HL-60/S4 treated with retinoic acid at 250 ng/mL for 4 days and 3 days (cell line): ENCODE measurements around the gene EXOC4.

Experiments
- in situ Hi-C: fragments of 300-500 bp; cut with MboI; formaldehyde crosslinking; loops from 2 replicates; pipeline ENCODE4 v1.7.0; 2022; ENCODE audit warnings: low sequenced_read_pairs

Gene EXOC4

DNA sequence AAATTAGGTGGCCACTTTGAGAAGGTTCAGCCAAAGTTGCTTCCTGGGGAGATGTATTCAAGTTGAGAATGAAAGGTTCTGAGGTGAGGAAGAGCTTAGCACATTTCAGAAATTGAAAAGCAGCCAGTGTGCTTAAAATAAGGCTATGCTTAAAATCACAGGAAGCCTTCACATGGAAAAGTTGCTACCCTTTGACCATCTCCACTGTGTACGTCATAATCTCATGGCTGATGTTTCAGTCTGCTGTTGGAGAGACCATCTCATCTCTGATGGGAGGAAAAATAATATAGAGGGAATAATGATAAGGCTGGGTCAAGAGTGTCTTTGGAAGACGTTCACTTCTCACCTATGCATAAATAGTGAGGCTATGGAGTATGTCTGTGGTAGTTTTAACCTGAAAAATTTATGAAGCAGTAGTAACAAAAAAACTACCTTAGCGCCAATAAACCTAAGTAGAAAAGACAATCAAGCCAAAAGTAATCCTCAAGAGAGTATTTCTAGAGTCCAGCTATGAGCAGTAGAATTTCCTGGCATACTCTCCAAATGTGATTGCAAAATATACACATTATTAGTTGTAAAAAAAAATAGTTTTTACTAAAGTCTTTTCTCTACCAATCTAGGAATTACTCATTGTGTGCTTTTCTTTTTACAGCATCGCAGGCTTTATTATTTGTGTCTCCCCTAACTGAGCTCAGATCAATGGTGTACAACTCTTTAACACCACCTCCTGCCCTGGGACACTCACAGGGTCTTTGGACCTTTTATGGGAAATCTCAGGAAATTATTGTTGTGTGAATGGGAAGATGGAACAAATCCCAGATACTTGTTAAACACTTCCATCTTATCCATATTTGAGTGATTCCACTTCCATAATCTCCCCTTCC lies 439.1 kb downstream of the EXOC4 start:
- in situ Hi-C loops, result no loop called here

DNA sequence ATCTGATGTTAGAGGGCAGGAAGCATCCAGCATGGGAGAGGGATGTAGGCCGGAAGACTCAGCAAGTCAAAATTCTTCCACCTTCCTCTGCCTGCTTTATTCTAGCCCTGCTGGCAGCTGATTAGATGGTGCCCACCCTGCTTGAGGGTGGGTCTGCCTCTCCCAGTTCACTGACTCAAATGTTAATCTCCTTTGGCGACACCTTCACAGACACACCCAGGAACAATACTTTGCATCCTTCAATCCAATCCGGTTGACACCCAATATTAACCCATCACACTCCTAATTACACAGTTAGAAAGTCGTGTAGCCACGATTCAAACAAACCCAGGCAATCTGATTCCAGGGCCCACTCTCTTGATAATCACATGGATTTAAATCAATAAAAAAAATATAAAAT lies 440.4 kb downstream of the EXOC4 start:
- in situ Hi-C loops, result no loop called here

DNA sequence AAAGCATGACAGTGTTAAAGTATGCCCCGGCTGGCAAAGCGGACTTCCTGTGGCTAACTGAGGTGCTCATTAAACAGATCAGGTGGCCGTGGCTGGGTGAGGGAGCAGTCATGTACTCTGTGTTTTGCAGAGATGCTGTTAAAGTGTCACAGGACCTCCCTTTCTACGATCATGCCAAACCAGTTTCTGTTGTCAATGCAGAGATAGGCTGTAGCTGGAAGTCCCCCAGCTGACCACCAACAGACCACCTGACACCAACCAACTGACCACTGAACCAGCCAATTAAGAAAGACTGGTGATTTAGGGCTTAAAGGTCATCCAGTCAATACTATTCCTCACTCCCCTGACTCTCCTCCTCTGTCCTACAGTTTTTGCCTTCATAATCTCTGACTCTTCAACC lies 443.2 kb downstream of the EXOC4 start:
- in situ Hi-C loops, result no loop called here

DNA sequence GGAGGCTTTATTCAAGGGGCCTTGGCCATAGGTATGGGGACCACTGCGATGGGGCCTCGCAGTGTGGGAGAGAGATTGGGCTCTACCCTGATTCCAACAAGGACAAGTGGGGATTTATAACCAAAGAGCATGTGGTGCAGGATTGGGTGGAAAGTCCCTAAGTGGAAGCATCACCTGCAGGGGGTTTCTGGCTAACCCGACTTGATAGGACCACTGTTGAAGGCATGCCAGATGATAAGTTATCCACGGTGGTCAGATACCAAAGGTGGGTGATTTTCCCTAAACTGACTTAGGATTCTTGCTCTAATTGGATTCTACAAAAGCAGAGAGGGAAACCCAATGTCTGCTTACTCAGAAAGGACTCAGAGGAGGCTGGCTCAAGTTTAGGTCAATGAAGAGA lies 444.7 kb downstream of the EXOC4 start:
- in situ Hi-C loops, result no loop called here

DNA sequence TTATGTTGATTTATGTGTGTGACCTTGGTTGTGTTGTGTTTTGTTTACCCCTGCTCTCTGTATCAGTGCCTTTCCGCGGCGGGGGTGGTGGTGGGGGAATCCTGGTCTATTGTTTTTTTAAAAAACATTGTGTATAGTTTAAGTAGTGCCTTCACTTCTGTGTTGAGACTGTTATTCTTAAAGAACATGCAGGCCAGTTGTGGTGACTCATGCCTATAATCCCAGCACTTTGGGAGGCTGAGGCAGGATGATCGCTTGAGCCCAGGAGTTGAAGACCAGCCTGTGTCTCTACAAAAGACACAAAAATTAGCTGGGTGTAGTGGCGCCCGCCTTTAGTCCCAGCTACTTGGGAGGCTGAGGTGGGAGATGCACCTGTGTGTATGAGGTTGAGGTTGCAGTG lies 445.2 kb downstream of the EXOC4 start:
- in situ Hi-C loops, result no loop called here

DNA sequence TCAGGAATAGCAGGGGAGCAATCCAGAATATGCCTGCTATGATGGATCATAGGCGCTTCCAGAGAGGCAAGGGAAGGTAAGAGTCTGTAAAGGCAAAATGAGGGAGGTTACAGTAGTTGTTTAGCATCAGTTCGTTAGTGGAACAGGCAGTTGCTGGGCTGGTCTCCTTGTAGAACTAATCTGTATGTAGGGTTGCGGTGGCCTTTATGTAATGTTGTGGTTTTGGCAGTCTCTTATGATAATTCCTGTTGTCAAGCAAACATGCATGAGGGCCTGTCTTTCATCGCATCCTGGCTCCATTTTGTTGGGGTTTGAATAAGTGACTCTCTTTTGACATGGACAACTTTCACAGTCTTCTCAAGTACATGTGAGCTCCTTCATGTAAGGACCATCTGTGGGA lies 446.5 kb downstream of the EXOC4 start:
- in situ Hi-C loops, result no loop called here

DNA sequence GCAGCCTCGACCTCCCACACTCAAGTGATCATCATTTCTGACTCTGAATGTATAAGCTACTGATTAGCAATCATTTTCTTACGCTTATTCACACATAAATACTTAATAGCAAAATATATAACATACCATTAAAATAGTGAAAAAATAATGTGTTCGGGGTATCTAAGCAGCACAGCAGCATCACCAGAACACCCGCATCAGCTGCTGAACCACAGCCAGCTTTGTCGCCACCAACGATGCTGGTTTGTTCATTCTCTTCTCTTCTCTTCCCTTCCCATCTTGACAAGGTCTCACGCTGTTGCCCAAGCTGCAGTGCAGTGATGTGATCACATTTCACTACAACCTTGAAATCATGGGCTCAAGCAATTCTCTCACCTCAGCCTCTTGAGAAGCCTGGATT lies 449.2 kb downstream of the EXOC4 start:
- in situ Hi-C loops, result no loop called here

DNA sequence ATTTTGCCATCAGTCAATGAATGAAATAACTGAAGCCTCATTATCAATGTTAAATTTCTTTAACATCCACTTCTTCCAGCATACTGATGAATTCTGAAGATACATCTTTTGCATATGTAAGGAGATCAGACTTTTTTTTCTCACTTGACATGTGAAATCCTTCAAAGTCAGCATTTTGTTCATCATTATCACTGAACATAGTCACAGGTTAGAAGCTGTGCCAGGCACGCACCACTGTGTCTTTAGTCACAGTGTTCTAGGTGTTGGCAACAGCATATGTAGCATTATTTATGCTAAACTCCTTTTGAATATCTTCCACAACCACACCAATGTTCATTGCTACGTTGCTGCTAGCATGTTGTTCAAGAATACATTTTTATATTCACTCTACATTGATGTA lies 450.1 kb downstream of the EXOC4 start:
- in situ Hi-C loops, result no loop called here

DNA sequence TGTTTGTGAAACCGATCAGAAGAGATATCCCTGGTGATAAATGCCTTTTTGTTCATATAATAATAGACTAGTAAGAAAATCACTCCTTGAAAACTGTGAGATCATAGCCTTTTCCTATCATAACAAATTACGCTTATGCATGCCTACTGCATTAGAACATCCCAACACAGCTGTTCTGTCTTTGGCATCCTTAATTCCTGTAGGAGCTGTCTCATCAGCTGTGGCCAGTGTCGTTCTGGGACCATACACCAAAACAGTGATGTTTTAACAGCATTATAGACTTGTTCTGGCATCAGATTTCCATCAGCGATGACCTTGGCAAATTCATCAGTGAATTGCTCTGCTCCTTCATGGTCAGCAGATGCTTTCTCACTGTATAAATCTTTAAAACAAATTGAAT lies 450.7 kb downstream of the EXOC4 start:
- in situ Hi-C loops, result no loop called here

DNA sequence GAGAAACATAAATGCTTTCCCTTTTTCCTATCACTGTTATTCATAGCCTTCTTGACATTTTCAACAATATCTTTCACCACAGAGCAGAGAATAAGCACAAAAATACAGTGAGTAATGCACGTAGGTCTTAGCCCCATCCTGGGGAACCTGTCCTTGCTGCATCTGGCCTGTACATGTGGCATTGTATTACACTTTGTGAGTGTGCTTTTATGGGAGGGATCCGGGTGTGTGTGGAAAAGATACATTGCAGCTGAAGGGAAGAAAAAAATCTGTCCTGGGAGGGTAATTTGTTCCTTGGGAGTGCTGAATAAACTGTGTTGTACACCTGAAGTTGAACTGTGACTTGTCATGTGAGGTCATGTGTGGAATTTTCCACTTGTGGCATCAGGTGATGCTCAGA lies 451.6 kb downstream of the EXOC4 start:
- in situ Hi-C loops, result no loop called here

DNA sequence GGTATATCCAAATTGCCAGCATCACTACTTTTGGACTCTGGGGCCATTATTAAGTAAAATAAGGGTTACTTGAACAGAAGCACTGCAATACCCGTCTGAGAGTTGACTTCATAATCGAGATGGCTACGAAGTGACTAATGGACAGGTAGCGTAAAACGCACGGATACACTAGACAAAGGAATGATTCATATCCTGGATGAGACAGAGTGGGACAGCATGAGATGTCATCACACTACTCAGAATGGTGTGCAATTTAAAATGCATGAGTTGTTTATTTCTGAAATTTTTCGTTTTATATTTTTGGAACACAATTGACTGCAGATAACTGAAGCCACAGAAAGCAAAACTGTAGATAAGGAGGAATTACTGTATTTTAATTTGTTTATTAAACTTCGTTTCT lies 452.7 kb downstream of the EXOC4 start:
- in situ Hi-C loops, result no loop called here

DNA sequence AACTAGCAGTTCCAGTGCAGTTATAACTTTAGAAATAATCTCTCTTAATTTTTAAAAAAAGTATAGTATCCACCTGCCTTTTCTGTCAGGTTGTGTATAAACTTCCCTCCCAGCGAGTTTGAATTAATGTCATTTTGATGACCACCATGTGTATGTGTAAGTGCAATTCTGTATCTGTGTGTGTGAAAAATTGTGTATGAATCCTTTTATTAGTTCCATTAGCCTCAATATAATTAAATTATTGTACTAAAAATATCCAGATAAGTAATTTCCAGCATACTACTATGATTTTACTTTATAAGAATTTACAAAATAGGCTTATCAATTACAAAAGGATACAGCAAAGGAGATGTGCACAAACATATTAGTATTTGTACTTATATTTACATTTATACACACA lies 453.1 kb downstream of the EXOC4 start:
- in situ Hi-C loops, result no loop called here

DNA sequence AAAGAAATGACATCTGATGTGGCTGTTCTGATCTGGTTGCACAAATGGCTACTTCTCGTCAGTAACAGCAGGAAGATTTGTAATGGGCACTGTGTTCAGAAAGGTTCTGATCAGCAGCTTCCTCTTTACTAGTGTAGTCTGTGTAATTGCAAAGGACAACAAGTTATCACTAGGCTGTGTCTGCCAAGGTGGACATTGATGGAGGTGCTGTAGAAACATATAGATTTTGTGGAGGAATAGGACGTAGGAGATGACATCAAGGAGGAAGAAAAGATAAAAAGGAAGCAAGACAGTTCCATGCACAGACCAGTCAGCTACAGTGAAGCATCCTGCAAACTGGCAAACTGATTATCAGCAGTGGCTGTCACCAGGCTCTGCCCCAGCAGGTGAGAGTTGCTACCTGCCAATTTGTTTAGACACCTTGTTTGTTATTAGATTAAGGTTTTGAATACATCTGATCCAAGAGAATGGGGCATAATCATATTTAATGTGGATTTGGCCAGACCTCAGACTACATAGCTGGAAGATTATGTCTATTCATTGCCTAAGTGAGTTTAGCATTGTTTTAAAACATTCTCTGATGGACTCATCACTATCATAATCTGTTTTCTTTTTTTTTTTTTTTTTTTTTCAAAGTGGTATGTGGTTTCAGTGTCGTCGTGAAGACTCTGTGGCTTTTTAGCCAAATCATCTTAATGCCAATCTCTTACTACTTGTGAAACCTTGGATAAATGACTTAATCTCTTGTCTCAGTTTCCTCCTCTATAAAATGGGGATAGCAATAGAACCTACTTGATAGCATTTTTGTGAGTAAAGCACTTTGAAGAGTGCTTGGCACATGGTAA lies 456.4 kb downstream of the EXOC4 start:
- in situ Hi-C loops, result no loop called here

DNA sequence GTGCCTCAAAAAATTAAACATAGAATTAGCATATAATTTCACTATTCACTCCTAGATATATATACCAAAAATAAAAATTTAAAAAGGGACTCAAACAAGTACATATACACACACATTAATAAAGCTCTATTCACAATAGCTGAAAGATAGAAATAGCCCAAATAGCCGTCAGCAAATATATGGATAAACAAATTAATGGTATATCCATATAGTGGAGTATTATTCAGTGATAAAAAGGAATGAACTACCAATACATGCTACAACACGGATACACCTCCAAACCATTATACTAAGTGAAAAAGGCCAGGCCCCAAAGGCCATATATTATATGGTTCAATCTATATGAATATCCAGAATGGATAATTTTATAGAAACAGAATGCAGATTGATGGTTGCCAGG lies 459.7 kb downstream of the EXOC4 start:
- in situ Hi-C loops, result no loop called here

DNA sequence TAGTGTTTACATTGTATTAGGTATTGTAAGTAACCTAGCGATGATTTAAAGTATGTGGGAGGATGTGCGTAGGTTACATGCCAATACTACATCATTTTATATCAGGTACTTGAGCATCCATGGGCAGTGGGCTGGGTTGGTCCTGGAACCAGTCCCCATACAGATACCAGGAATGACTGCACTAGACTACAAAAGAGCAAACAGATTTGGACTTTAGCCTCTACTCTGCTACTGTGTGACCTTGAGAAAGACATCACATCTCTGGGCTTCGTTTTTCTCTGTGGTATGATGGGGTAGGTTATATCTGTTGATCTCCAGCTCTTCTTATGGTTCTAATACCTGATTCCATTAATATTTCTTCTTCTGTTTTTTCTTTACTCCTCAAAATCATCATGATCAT lies 461.8 kb downstream of the EXOC4 start:
- in situ Hi-C loops, result no loop called here

DNA sequence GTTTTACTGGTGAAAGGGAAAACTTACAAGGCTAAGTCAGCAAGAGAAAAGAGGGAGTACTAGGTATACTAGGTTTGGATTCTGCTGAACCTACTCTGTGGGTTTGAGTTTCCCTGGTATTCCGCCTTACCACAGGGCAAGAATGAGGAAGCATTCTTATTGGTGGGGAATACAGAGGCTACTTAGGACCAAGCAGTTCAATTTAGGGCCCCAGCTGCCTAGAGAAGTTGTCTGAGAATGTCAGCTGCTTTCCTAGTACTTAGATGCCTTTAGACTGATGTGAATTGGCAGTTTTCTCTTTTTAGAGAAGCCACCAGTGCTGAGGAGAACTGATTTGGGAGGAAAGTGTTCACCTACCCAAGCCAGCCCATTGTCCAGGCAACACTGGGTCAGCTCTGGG lies 465.3 kb downstream of the EXOC4 start:
- in situ Hi-C loops, result no loop called here

DNA sequence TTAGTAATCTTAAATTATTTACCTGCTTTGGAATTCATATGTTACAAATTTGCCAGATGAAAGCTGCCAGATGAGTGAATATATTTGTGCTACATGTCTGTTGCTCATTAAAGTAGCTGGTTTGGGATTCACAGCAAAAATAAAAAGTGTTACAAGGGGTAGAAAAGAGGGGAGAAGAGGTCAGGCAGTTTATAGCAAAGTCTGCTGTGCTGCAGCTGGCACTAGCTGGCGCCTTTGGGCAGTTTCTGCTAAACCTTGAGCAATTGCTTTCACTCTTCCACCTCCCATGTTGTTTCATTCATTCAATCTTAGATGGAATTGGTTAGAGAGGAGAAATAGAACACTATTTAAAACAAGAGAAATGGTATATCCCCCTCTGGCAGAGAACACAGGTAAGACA lies 470.2 kb downstream of the EXOC4 start:
- in situ Hi-C loops, result no loop called here

DNA sequence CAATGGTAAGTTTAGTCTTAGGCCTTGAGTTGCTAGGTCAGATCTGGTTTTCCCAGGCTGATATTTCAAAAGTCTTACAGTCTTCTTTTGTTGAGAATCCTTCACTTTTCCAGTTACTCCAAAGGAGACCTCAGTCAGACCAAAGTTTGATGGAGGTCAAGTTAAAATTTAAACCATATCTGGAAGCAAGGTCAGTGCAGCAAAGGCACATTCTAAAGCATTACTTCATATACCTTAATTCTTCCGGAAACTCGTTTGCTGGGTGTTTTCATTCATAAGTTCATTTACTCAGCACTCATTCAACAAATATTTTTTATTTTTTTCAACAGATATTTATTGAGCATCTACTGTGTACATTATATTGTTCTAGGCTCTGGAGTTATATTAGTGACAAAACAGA lies 471.3 kb downstream of the EXOC4 start:
- in situ Hi-C loops, result no loop called here

DNA sequence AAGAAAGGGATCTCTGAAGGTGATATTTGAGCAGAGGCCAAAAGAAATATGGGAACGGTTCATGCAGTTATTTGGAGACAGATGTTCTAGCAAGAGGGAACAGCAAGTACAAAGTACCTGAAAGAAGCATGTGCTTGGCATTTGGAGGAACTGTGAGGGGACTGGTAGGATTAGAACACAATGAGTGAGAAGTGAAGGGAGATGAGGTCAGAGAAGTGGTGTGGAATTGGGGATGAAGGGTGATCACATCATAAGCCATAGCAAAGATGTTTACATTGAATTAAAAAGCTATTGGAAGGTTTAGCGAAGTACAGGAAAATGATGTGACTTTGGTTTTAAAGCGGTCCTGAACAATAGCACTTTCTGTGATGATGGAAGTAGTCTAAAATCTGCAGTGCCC lies 471.8 kb downstream of the EXOC4 start:
- in situ Hi-C loops, result no loop called here

DNA sequence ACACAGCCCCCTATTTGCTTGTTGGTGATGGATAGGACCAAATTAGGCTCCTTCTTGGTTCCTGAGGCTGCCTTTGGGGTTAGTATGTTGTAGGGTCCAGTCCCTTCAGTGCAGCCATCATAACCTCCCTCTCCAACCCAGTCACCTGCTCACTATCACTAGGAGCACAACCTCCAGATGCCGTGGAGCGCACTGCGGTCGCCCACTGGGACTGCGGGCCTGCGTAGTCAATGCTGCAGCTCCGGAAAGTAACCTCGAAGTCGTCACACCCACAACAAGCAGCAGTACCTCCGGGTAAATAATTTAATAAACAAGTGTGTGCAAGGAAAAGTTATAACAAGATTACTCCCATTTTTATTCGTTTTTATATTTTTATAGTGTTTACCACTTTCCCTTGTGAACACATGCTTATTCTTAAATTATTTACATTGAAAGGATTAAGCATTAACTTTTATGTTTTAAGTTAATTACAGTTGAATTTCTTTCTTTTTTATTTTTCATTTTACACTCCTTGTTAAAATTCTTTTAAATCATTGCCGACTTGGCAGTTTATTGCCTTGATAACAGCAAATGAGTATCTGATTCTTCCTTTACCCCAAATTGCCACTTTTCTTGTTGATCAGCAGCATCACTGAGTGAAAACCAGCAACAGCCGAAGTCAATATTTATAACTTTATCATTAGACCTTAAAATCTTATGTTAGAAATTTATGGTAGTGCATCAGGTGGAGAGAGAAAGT lies 474.8 kb downstream of the EXOC4 start:
- in situ Hi-C loops, result no loop called here

DNA sequence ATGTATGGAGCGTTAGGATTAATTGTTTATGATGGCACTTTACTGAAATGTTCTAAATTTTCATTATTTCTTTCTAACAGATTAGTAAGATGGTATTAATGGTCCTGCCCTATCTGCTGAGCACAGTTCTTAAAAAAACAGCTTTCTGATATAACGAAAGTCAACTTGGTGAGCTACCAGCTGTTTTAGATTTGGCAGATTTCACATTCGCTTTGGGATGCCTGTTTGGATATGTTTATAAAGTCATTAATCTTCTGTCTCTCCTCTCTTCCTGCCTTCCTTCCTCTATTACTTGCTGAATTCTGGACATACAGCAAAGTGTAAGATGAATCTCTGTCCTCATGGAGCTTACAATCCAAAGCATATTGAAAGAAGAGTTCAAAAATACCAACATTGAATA lies 477.5 kb downstream of the EXOC4 start:
- in situ Hi-C loops, result no loop called here

DNA sequence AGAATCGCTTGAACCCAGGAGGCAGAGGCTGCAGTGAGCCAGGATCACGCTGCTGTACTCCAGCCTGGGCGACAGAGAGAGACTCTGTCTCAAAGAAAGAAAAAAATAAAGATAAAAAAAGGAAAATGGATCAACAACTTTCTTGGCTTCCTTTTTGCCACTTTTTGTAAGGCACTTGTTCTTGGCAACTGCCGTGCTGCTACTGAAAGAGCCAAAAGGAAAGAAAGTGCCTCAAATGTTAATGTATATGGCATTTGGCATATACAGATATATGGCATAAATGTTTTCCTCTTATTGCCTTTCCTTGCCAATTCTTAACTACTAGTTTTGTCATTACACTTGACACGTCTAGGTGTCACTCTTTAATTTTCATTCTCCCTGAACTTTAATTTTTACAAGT lies 480.5 kb downstream of the EXOC4 start:
- in situ Hi-C loops, result no loop called here
